ENCODE data around the gene TAS2R60. TPM values are rescaled to one million over a fixed set of nuclear protein-coding genes. Genes with fewer than 3 reads are reported as not detected.

Gene TAS2R60, protein sequence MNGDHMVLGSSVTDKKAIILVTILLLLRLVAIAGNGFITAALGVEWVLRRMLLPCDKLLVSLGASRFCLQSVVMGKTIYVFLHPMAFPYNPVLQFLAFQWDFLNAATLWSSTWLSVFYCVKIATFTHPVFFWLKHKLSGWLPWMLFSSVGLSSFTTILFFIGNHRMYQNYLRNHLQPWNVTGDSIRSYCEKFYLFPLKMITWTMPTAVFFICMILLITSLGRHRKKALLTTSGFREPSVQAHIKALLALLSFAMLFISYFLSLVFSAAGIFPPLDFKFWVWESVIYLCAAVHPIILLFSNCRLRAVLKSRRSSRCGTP
- total RNA-seq (2022; extraction: Qiagen RNA extraction): not detected in 5 replicates

DNA sequence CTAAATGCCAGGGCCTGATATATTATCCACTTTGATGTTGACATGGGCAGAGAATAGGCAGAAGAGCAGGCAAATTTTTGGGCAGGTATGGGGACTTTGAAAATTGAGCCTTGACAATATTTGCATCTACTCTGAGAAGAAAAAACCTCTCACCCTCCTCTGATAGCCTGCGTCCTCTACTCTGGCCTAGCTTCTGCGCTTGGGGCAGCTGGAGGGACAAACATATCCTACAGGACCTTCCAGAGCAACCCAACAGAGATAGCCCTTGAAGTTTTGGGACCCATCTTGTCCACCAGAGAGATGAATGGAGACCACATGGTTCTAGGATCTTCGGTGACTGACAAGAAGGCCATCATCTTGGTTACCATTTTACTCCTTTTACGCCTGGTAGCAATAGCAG, at the start of gene TAS2R60:
TSS of gene TAS2R60 (plus strand) at position 301 of the 400 bp plus-strand sequence. CDS start at position 301, 0 bp downstream.

DNA sequence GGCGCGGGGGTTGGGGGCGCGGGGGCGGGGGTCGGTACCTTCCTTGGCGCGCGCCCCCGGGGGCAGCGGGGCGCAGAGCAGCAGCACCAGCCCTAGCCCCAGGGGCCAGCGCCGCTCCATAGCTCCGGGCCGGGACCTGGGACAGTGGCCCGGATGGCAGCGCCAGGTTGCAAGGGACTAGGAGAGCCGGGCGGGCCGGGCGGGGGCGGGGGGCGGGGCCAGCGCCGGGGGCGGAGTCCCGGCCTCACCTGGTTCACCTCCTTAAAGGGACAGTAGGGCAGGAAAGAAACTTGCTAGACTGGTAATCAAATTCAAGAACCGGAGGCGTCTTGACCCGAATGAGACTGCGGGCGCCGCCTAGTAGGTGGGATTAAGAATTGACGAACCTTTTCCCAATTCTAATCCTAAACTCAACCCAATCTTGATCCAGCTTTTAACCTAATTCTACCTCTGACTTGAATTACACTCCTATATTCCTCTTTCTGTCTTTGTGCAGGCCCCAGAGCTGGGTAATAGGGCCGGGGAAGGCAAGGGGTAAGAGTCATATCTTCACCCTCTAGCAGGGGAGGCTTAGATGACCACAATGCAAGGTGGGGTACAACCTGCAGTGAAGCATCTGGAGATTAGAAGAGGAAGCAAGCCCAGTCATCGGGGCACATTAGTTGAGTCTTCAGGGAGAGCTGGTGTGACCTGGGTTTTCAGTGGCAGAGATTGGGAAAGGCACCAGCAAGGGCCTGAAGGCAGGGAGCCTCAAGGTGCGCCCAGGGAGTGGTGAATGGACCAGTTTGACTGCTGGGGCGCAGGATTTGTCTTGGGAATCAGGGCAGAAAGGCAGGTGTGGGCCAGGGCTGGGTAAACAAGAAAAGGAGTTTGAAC, 34.3 kb upstream of the TAS2R60 start, which contains the start of gene EPHA1:
TSS of gene EPHA1 (minus strand) at position 171 of the 876 bp plus-strand sequence. CDS start at position 120, 51 bp downstream.

DNA sequence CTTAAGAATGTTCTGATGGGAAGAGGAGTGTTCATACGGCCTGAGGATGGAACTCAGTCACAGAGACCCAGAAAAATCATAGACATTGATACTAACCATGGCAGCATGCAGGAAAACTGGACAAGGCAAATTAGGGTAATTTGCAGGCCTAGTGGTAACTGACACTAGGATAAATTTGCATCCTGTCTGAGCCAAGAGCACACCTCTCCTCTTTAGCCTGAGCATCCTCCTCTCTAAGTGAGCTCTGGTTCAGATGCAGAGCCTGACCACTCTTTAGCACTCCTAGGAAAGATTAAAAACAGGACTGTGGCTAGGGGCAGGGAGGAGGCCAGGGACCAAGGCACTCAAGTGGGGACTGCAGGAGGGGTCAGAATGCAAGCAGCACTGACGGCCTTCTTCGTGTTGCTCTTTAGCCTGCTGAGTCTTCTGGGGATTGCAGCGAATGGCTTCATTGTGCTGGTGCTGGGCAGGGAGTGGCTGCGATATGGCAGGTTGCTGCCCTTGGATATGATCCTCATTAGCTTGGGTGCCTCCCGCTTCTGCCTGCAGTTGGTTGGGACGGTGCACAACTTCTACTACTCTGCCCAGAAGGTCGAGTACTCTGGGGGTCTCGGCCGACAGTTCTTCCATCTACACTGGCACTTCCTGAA, 34.4 kb downstream of the TAS2R60 start, which contains the start of gene TAS2R41:
TSS of gene TAS2R41 (plus strand) at position 373 of the 650 bp plus-strand sequence. CDS start at position 373, 0 bp downstream.

Other genes starting within 250 kb of the TAS2R60 start
- gene TAS2R40, start 221.4 kb upstream of the TAS2R60 start, total RNA-seq (2022; extraction: Qiagen RNA extraction): not detected in 5 replicates
- 112 to 119 TPM (median 113 TPM) in 5 replicates for gene GSTK1, start 180.0 kb upstream of the TAS2R60 start, total RNA-seq (2022; extraction: Qiagen RNA extraction)
- gene TMEM139, start 158.5 kb upstream of the TAS2R60 start, total RNA-seq (2022; extraction: Qiagen RNA extraction): 0.63 to 1.0 TPM (median 0.67 TPM) in 5 replicates
- gene CASP2, start 155.1 kb upstream of the TAS2R60 start, total RNA-seq (2022; extraction: Qiagen RNA extraction): 20.7 to 24.6 TPM (median 21.4 TPM) in 5 replicates
- gene CLCN1, start 127.3 kb upstream of the TAS2R60 start, total RNA-seq (2022; extraction: Qiagen RNA extraction): 0.03 to 0.06 TPM (median 0.05 TPM) in 3 of 5 replicates, not detected in the others
- 0.25 to 0.38 TPM (median 0.34 TPM) in 5 replicates for gene FAM131B, start 80.7 kb upstream of the TAS2R60 start, total RNA-seq (2022; extraction: Qiagen RNA extraction)
- gene ZYX, start 62.1 kb upstream of the TAS2R60 start, total RNA-seq (2022; extraction: Qiagen RNA extraction): 143 to 225 TPM (median 205 TPM) in 5 replicates
- 0.13 to 0.14 TPM in 2 of 5 replicates, not detected in the others for gene EPHA1, start 34.6 kb upstream of the TAS2R60 start, total RNA-seq (2022; extraction: Qiagen RNA extraction)
- gene TAS2R41, start 34.4 kb downstream of the TAS2R60 start, total RNA-seq (2022; extraction: Qiagen RNA extraction): not detected in 5 replicates
- 0.04 TPM in 1 of 5 replicates, not detected in the others for gene CTAGE15, start 128.3 kb downstream of the TAS2R60 start, total RNA-seq (2022; extraction: Qiagen RNA extraction)
- 1.4 to 2.1 TPM (median 1.5 TPM) in 5 replicates for gene TCAF2, start 177.5 kb downstream of the TAS2R60 start, total RNA-seq (2022; extraction: Qiagen RNA extraction)

Measured in A549 treated with dexamethasone at 1 μM for 4 hours (cell line).